Keratinocyte (primary cell): ENCODE data around the gene ELMO3. TPM values are rescaled to one million over a fixed set of nuclear protein-coding genes. Genes with fewer than 3 reads are reported as not detected.

Experiments
- DNase-seq: peaks from one replicate; pipeline ENCODE4 v3.0.0-alpha.2; 2011; ENCODE audit warnings: low read depth, missing footprints, low spot score
- FAIRE-seq: peaks from 2 replicates; lab custom pipeline; 2011; peaks lifted over from hg19 to GRCh38; lab: Jason Lieb, UNC
- H2AFZ ChIP-seq: 2 replicates; pipeline ENCODE4 v1.6.0; 2012; ENCODE audit warnings: low read length, control low read depth, inconsistent platforms; ENCODE audit not compliant: control insufficient read depth
- H3K27ac ChIP-seq: 2 replicates; pipeline ENCODE4 v1.5.1; 2011; ENCODE audit warnings: low read length; ENCODE audit not compliant: control insufficient read depth, insufficient read depth
- H3K27me3 ChIP-seq: 3 replicates; pipeline ENCODE4 v1.6.0; 2011; ENCODE audit warnings: low read length; ENCODE audit not compliant: control insufficient read depth, insufficient read depth; ENCODE audit errors: extremely low read depth
- H3K36me3 ChIP-seq, 2 experiments: 2 replicates in 1 of 2; 3 replicates in 1 of 2; pipeline ENCODE4 v1.5.1; 2011; ENCODE audit warnings: low read length in 2 of 2, mild to moderate bottlenecking in 1 of 2; ENCODE audit not compliant: control insufficient read depth in 2 of 2, insufficient read depth in 2 of 2; ENCODE audit errors: extremely low read depth in 1 of 2
- H3K4me1 ChIP-seq: 3 replicates; pipeline ENCODE4 v1.5.1; 2011; ENCODE audit warnings: low read length; ENCODE audit not compliant: control insufficient read depth, insufficient read depth; ENCODE audit errors: extremely low read depth
- H3K4me2 ChIP-seq: 3 replicates; pipeline ENCODE4 v1.6.0; 2011; ENCODE audit warnings: low read depth, low read length; ENCODE audit not compliant: control insufficient read depth, insufficient read depth; ENCODE audit errors: extremely low read depth
- H3K4me3 ChIP-seq, 3 experiments: fragments of 200-600 bp in 1 of 3; sonication (generic) in 1 of 3; 2 replicates in 2 of 3; 3 replicates in 1 of 3; pipeline ENCODE4 v1.5.1; 2011 to 2016; ENCODE audit warnings: low read length in 3 of 3, mild to moderate bottlenecking in 3 of 3, control low read depth in 2 of 3, inconsistent platforms in 1 of 3, low read depth in 1 of 3, mixed read lengths in 1 of 3, mixed run types in 1 of 3, moderate library complexity in 1 of 3; ENCODE audit not compliant: control insufficient read depth in 2 of 3, insufficient read depth in 2 of 3; ENCODE audit errors: extremely low read depth in 1 of 3
- H3K79me2 ChIP-seq: 2 replicates; pipeline ENCODE4 v1.6.0; 2012; ENCODE audit warnings: low read length; ENCODE audit not compliant: control insufficient read depth, insufficient read depth
- H3K9ac ChIP-seq: 3 replicates; pipeline ENCODE4 v1.6.0; 2011; ENCODE audit warnings: low read length; ENCODE audit not compliant: control insufficient read depth, insufficient read depth; ENCODE audit errors: extremely low read depth
- H3K9me1 ChIP-seq: 3 replicates; pipeline ENCODE4 v1.6.0; 2011; ENCODE audit warnings: low read length; ENCODE audit not compliant: control insufficient read depth, insufficient read depth; ENCODE audit errors: extremely low read depth
- H3K9me3 ChIP-seq: 2 replicates; pipeline ENCODE4 v1.5.1; 2012; ENCODE audit warnings: low read depth, low read length; ENCODE audit not compliant: control insufficient read depth
- H4K20me1 ChIP-seq: 3 replicates; pipeline ENCODE4 v1.6.0; 2011; ENCODE audit warnings: low read length; ENCODE audit not compliant: control insufficient read depth, insufficient read depth; ENCODE audit errors: extremely low read depth
- CTCF ChIP-seq, 3 experiments: IDR thresholded peaks in 1 of 3; conservative IDR thresholded peaks in 1 of 3; optimal IDR thresholded peaks in 1 of 3; 2 replicates in 2 of 3; 3 replicates in 1 of 3; pipeline versions ENCODE3 to v1.5.1; 2011; ENCODE audit warnings: low read length in 3 of 3, mild to moderate bottlenecking in 3 of 3, moderate library complexity in 2 of 3, control low read depth in 1 of 3, inconsistent platforms in 1 of 3; ENCODE audit not compliant: insufficient read depth in 2 of 3; ENCODE audit errors: extremely low read depth in 1 of 3
- EZH2 ChIP-seq: IDR thresholded peaks from one replicate; pipeline ENCODE4 v1.6.1; 2012; ENCODE audit warnings: inconsistent platforms, mild to moderate bottlenecking, low read length, moderate library complexity
- dilution Hi-C: fragments of 300-500 bp; cut with MboI; formaldehyde crosslinking; loops from one replicate; pipeline ENCODE4 v1.7.0; 2020; ENCODE audit warnings: low sequenced_read_pairs; ENCODE audit not compliant: extremely low pct_ligation_motif_present
- polyA plus RNA-seq, 5 experiments: library from polyadenylated mRNA; depleted of rRNA in 3 of 5; stranded (reverse) in 3 of 5; stranded (forward) in 1 of 5; unstranded in 1 of 5; fragments of >200 nt; gene quantifications; 1 replicate in 1 of 5; 2 replicates in 3 of 5; 3 replicates in 1 of 5; pipeline versions ENCODE4 v1.2.1 to v1.2.3, GENCODE V29; 2011 to 2012; ENCODE audit warnings: missing spikeins in 2 of 5, low read depth in 1 of 5, low replicate concordance in 1 of 5

The ELMO3 gene
- polyA plus RNA-seq, 1 donor (not counting 4 experiments of a cell fraction or from before 2014, with no cell fraction given) = 21.0 TPM

GRCh38 chr16:67226295-67226803 lies 27.4 kb downstream of the ELMO3 start:
- DNase-seq = no peak
- Histone ChIP-seq H3K79me2 (peaks cover 19% of the 10 kb centered on the region), H3K27ac (peak overlapping the region; percentile 31)

GRCh38 chr16:67226804-67227566 lies 28.1 kb downstream of the ELMO3 start, which contains the start of gene TMEM208:
TSS of gene TMEM208 (plus strand) at chr16:67227130. CDS start at chr16:67227219, 89 bp downstream.
- Histone ChIP-seq H3K36me3 (peaks cover 23 to 30% of the 10 kb centered on the region in 2 experiments), H3K4me3 (peak within 1 kb of the TSS; percentile 74 to 80 (median 80)), H3K27ac (peak within 1 kb of the TSS; percentile 75), H3K9me1 (no peaks in the 10 kb centered on the region), H3K9ac (peak within 1 kb of the TSS; percentile 77), H3K9me3 (no peaks in the 10 kb centered on the region), H3K4me2 (peak within 1 kb of the TSS; percentile 84), H3K4me1 (peaks cover 17% of the 10 kb centered on the region), H3K79me2 (peaks cover 19% of the 10 kb centered on the region), H3K27me3 (no peaks in the 10 kb centered on the region), H2AFZ (peak within 1 kb of the TSS; percentile 85), H4K20me1 (no peaks in the 10 kb centered on the region)
- FAIRE-seq = peak; percentile 76
- dilution Hi-C loops = no loop called here
- TF ChIP-seq CTCF (optimal IDR thresholded peaks at IDR 0.05 in 1 of 3, IDR thresholded peaks at IDR 0.05 in 1 of 3, conservative IDR thresholded peaks at IDR 0.05 in 1 of 3; ENCODE audit: extremely low read depth in 1 of 3, insufficient read depth in 2 of 3, low read length in 3 of 3) = peak in 1 of 3 experiments; percentile 29
- TF ChIP-seq EZH2 = no peak
- peak; percentile 89 for DNase-seq

More at GRCh38 chr16:67226295-67226803, 27.4 kb downstream of the ELMO3 start:
- dilution Hi-C loops = no loop called here
- peaks cover 17% of the 10 kb centered on the region for H3K4me1 ChIP-seq
- H4K20me1 ChIP-seq = no peaks in the 10 kb centered on the region
- peak overlapping the region; percentile 82 for H3K4me2 ChIP-seq
- H3K36me3 ChIP-seq = peaks cover 16 to 26% of the 10 kb centered on the region in 2 experiments
- FAIRE-seq = no peak
- H3K4me3 ChIP-seq = peak overlapping the region; percentile 74 to 80 (median 80)
- H3K9ac ChIP-seq = peak overlapping the region; percentile 71
- no peaks in the 10 kb centered on the region for H3K9me3 ChIP-seq
- H2AFZ ChIP-seq = peak overlapping the region; percentile 85
- no peaks in the 10 kb centered on the region for H3K9me1 ChIP-seq
- TF ChIP-seq EZH2 (no peak), CTCF (optimal IDR thresholded peaks at IDR 0.05 in 1 of 3, IDR thresholded peaks at IDR 0.05 in 1 of 3, conservative IDR thresholded peaks at IDR 0.05 in 1 of 3; ENCODE audit: extremely low read depth in 1 of 3, insufficient read depth in 2 of 3, low read length in 3 of 3) (no peak)
- H3K27me3 ChIP-seq = no peaks in the 10 kb centered on the region
